ENCODE measurements around the gene TOX3.

TOX3 gene

GRCh38 chr16:52416888-52417287 lies 130.1 kb downstream of the TOX3 start:
- ChIA-PET CTCF (no interaction called here), POLR2A (no interaction called here)
- no peak for DNase-seq (ENCODE audit: extremely low spot score)
- TF ChIP-seq HDGF (IDR thresholded peaks at IDR 0.05; ENCODE audit: borderline replicate concordance) (no peak), TARDBP (IDR thresholded peaks at IDR 0.05) (no peak), L3MBTL2 (conservative IDR thresholded peaks at IDR 0.05) (no peak), PKNOX1 (IDR thresholded peaks at IDR 0.05) (no peak), LEF1 (IDR thresholded peaks at IDR 0.05; ENCODE audit: borderline replicate concordance) (no peak), BHLHE40 (IDR thresholded peaks at IDR 0.05; ENCODE audit: borderline replicate concordance) (no peak), FOXM1 (IDR thresholded peaks at IDR 0.05; ENCODE audit: borderline replicate concordance) (no peak), FOXA1 (IDR thresholded peaks at IDR 0.05) (no peak), ZNF384 (IDR thresholded peaks at IDR 0.05) (no peak), ARNT (IDR thresholded peaks at IDR 0.05) (no peak), NFRKB (IDR thresholded peaks at IDR 0.05) (no peak), FOXK2 (IDR thresholded peaks at IDR 0.05) (no peak)

DNA sequence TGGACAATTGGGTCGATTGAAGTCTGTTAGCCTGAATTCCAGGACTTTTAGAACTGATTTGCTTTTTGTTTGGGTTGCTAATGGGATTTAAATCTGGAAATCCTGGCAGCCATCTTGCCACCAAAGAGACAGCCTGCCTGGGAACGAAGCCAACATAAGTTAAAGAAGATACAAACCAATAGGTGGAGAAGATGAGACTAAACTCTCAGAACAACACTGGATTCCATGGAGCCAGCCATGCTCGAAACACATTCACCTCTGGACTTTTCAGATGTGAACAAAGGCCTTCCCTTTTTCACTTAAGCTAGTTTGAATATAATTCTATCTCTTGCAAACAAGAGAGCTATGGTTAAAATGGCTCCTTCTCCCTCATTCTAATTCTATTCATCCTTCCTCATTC lies 135.9 kb downstream of the TOX3 start:
- DNase-seq (ENCODE audit: extremely low spot score) = no peak
- ChIA-PET CTCF (no interaction called here), POLR2A (no interaction called here)
- TF ChIP-seq FOXK2 (IDR thresholded peaks at IDR 0.05) (no peak), ARNT (IDR thresholded peaks at IDR 0.05) (no peak), ZNF384 (IDR thresholded peaks at IDR 0.05) (no peak), SUZ12 (IDR thresholded peaks at IDR 0.05) (no peak), HDGF (IDR thresholded peaks at IDR 0.05; ENCODE audit: borderline replicate concordance) (no peak)

DNA sequence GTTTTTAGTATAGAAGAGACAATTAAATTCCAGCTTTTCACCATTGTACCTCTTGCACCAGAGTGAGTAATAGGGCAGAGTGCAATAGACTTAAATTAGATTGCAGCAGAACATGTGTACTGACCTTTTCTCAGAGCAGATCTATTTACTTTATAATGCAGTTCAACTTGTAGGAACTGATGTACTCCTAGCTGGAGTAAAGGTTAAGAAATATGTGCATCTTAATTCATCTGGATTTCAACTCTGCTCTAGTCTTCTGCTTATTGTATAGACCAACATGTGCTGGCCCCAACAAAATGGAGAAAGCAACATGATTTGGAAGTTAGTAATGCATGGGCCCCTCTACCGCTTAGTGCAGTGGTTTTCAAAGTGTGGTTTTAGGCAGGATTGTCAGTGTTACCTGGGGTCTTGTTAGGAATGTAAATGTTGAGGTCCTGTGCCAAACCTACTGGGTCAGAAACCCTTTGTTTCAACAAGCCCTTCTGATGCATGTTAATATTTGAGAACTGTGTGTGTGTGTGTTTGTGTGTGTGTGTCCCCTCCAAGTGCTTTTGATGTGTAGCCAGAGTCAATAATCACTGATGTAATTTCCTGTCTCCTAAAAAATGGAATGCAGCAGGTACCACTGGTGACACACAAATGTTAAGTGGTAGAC lies 138.6 kb downstream of the TOX3 start:
- ChIA-PET POLR2A (no interaction called here), CTCF (no interaction called here)
- TF ChIP-seq LEF1 (IDR thresholded peaks at IDR 0.05; ENCODE audit: borderline replicate concordance) (no peak), CTBP1 (IDR thresholded peaks at IDR 0.05; ENCODE audit: borderline replicate concordance) (no peak), FOXM1 (IDR thresholded peaks at IDR 0.05; ENCODE audit: borderline replicate concordance) (no peak), FOXA1 (IDR thresholded peaks at IDR 0.05) (no peak), TARDBP (IDR thresholded peaks at IDR 0.05) (no peak), PKNOX1 (IDR thresholded peaks at IDR 0.05) (no peak), HDGF (IDR thresholded peaks at IDR 0.05; ENCODE audit: borderline replicate concordance) (no peak), ELF4 (IDR thresholded peaks at IDR 0.05) (no peak), BHLHE40 (IDR thresholded peaks at IDR 0.05; ENCODE audit: borderline replicate concordance) (no peak), ARNT (IDR thresholded peaks at IDR 0.05) (no peak), NFRKB (IDR thresholded peaks at IDR 0.05) (no peak)
- DNase-seq (ENCODE audit: extremely low spot score) = no peak

DNA sequence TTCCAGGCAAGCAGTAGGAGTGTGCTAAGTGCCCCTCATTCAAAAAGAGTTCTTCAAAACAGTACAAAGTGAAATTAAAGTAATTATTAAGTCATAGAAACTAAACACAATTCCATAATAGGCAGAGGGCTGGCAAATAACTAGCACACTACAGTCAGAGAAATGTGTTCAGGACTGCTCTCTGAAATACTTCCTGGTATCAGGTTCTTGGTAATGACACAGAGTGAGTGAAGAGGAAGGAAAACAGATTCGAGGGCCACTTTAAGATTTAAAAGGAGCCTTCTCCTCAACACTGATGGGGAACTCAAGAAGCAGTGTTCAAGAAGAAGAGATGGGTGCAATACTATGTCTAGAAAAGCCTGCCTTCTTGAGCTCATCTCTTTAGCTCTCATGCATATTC lies 139.2 kb downstream of the TOX3 start:
- CTCF ChIA-PET = no interaction called here
- no peak for DNase-seq (ENCODE audit: extremely low spot score)

DNA sequence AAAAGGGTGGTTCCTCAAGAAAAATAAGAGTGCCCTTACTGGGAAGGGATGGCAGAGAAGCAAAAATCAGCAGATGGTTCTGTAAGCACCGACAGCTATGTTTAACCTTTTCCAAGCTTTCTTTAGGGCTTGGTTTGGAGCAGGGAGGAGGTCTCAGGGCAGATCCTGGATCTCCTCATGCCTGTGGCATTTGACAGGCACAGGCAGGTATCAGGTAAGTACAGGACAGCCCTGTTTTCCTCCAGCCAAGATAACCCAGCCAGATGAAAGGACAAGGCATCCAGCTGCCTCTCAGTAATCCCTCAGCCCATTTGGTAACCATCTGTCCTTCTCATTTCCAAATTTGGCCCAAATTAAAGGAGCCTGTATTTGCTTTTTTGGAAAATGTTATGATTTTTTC lies 141.5 kb downstream of the TOX3 start:
- CTCF ChIA-PET = no interaction called here
- no peak for DNase-seq (ENCODE audit: extremely low spot score)
- TF ChIP-seq SP1 (IDR thresholded peaks at IDR 0.05) (no peak), LEF1 (IDR thresholded peaks at IDR 0.05; ENCODE audit: borderline replicate concordance) (no peak), ARNT (IDR thresholded peaks at IDR 0.05) (no peak), FOXM1 (IDR thresholded peaks at IDR 0.05; ENCODE audit: borderline replicate concordance) (no peak), SUZ12 (IDR thresholded peaks at IDR 0.05) (no peak), CTBP1 (IDR thresholded peaks at IDR 0.05; ENCODE audit: borderline replicate concordance) (no peak), FOXA1 (IDR thresholded peaks at IDR 0.05) (no peak), HDGF (IDR thresholded peaks at IDR 0.05; ENCODE audit: borderline replicate concordance) (no peak), L3MBTL2 (conservative IDR thresholded peaks at IDR 0.05) (no peak), BHLHE40 (IDR thresholded peaks at IDR 0.05; ENCODE audit: borderline replicate concordance) (no peak), ELF4 (IDR thresholded peaks at IDR 0.05) (no peak)
- POLR2A ChIA-PET = no interaction called here

More for the DNA sequence above, 139.2 kb downstream of the TOX3 start:
- POLR2A ChIA-PET = no interaction called here
- no peak for TF ChIP-seq ZNF384 (IDR thresholded peaks at IDR 0.05)
- TF ChIP-seq ARNT (IDR thresholded peaks at IDR 0.05) = no peak
- TF ChIP-seq TARDBP (IDR thresholded peaks at IDR 0.05) = no peak
- no peak for TF ChIP-seq BHLHE40 (IDR thresholded peaks at IDR 0.05; ENCODE audit: borderline replicate concordance)
- TF ChIP-seq ELF4 (IDR thresholded peaks at IDR 0.05) = no peak
- no peak for TF ChIP-seq LEF1 (IDR thresholded peaks at IDR 0.05; ENCODE audit: borderline replicate concordance)

GRCh38 chr16:52404546-52404945 lies 142.4 kb downstream of the TOX3 start:
- TF ChIP-seq NFRKB (IDR thresholded peaks at IDR 0.05) = no peak
- TF ChIP-seq FOXK2 (IDR thresholded peaks at IDR 0.05) = no peak
- no peak for TF ChIP-seq TARDBP (IDR thresholded peaks at IDR 0.05)
- TF ChIP-seq SUZ12 (IDR thresholded peaks at IDR 0.05) = no peak
- no peak for TF ChIP-seq L3MBTL2 (conservative IDR thresholded peaks at IDR 0.05)
- TF ChIP-seq LEF1 (IDR thresholded peaks at IDR 0.05; ENCODE audit: borderline replicate concordance) = no peak
- no peak for TF ChIP-seq FOXA1 (IDR thresholded peaks at IDR 0.05)
- no peak for TF ChIP-seq HDGF (IDR thresholded peaks at IDR 0.05; ENCODE audit: borderline replicate concordance)
- TF ChIP-seq PKNOX1 (IDR thresholded peaks at IDR 0.05) = no peak
- no peak for TF ChIP-seq ARNT (IDR thresholded peaks at IDR 0.05)
- no peak for TF ChIP-seq ELF4 (IDR thresholded peaks at IDR 0.05)
- no peak for TF ChIP-seq SP1 (IDR thresholded peaks at IDR 0.05)
- no peak for TF ChIP-seq CTBP1 (IDR thresholded peaks at IDR 0.05; ENCODE audit: borderline replicate concordance)
- TF ChIP-seq FOXM1 (IDR thresholded peaks at IDR 0.05; ENCODE audit: borderline replicate concordance) = no peak
- TF ChIP-seq ZNF384 (IDR thresholded peaks at IDR 0.05) = no peak
- no peak for TF ChIP-seq BHLHE40 (IDR thresholded peaks at IDR 0.05; ENCODE audit: borderline replicate concordance)
- no peak for DNase-seq (ENCODE audit: extremely low spot score)
- CTCF ChIA-PET = no interaction called here
- POLR2A ChIA-PET = no interaction called here

All from HEK293T (cell line).